Retina (tissue), 1 donor: Measurements from ENCODE around the gene ENAH.
A peak's percentile ranks its signal among the peaks of the same experiment; 100 is the strongest.
"Not testable (repeated sequence)": the region's sequence is repeated elsewhere in the genome, so short reads cannot be mapped to it uniquely, and the experiment has no call there.

Experiments
- DNase-seq: peaks from one replicate; pipeline ENCODE4 v3.0.0-alpha.2; 2016

Gene ENAH

GRCh38 chr1:225670806-225671733 lies 18.1 kb upstream of the ENAH start:
- no peak for DNase-seq

GRCh38 chr1:225670356-225670755 lies 17.4 kb upstream of the ENAH start:
- no peak for DNase-seq

GRCh38 chr1:225668222-225668621 lies 15.3 kb upstream of the ENAH start:
- no peak for DNase-seq

GRCh38 chr1:225667362-225667761 lies 14.4 kb upstream of the ENAH start:
- DNase-seq = no peak

GRCh38 chr1:225666495-225666894 lies 13.6 kb upstream of the ENAH start:
- DNase-seq = peak; percentile 42

- no peak for DNase-seq
Observed at GRCh38 chr1:225664762-225665161, 11.8 kb upstream of the ENAH start.

GRCh38 chr1:225662155-225662554 lies 9.2 kb upstream of the ENAH start:
- no peak for DNase-seq

GRCh38 chr1:225660544-225660946 lies 7.6 kb upstream of the ENAH start:
- no peak for DNase-seq

GRCh38 chr1:225658041-225658440 lies 5.1 kb upstream of the ENAH start:
- no peak for DNase-seq

GRCh38 chr1:225657462-225657989 lies 4.6 kb upstream of the ENAH start:
- DNase-seq = no peak

- DNase-seq = not testable (repeated sequence)
Observed at GRCh38 chr1:225656259-225656655, 3.3 kb upstream of the ENAH start.

- no peak for DNase-seq
Observed at GRCh38 chr1:225655509-225656258, 2.8 kb upstream of the ENAH start.

- DNase-seq = no peak
Observed at GRCh38 chr1:225654688-225655508, 2.0 kb upstream of the ENAH start.

GRCh38 chr1:225654277-225654597 lies 1.3 kb upstream of the ENAH start:
- no peak for DNase-seq

- DNase-seq = peak; percentile 94
Observed at GRCh38 chr1:225653463-225654276, 747 bp upstream of the ENAH start.

- DNase-seq = no peak
Observed at GRCh38 chr1:225651872-225652728, 823 bp downstream of the ENAH start.

- DNase-seq = no peak
Observed at GRCh38 chr1:225651376-225651871, 1.5 kb downstream of the ENAH start.

- DNase-seq = no peak
Observed at GRCh38 chr1:225650179-225650578, 2.7 kb downstream of the ENAH start.

GRCh38 chr1:225645194-225645895 lies 7.6 kb downstream of the ENAH start:
- no peak for DNase-seq

- no peak for DNase-seq
Observed at GRCh38 chr1:225644666-225645065, 8.3 kb downstream of the ENAH start.
